Mononuclear cell (primary cell): ENCODE measurements around the gene TRPM1. TPM values are rescaled to one million over a fixed set of nuclear protein-coding genes. Genes with fewer than 3 reads are reported as not detected.

ENCODE experiments used
- H3K27me3 ChIP-seq: 2 replicates; pipeline ENCODE4 v1.6.0; 2011; ENCODE audit warnings: low read length, control low read depth; ENCODE audit not compliant: insufficient read depth
- H3K4me1 ChIP-seq: 2 replicates; pipeline ENCODE4 v1.5.1; 2011; ENCODE audit warnings: mild to moderate bottlenecking, low read length, control low read depth; ENCODE audit not compliant: insufficient read depth
- H3K4me3 ChIP-seq: 2 replicates; pipeline ENCODE4 v1.5.1; 2011; ENCODE audit warnings: mild to moderate bottlenecking, low read length, moderate library complexity
- H3K9me3 ChIP-seq: 2 replicates; pipeline ENCODE4 v1.5.1; 2011; ENCODE audit warnings: low read depth, mild to moderate bottlenecking, control low read depth, low read length
- total RNA-seq: library from RNA; depleted of rRNA; stranded (reverse); fragments of >200 nt; gene quantifications from one replicate; pipeline ENCODE4 v1.2.3, GENCODE V29; 2012

TRPM1 gene
- total RNA-seq, 1 donor = not detected

DNA sequence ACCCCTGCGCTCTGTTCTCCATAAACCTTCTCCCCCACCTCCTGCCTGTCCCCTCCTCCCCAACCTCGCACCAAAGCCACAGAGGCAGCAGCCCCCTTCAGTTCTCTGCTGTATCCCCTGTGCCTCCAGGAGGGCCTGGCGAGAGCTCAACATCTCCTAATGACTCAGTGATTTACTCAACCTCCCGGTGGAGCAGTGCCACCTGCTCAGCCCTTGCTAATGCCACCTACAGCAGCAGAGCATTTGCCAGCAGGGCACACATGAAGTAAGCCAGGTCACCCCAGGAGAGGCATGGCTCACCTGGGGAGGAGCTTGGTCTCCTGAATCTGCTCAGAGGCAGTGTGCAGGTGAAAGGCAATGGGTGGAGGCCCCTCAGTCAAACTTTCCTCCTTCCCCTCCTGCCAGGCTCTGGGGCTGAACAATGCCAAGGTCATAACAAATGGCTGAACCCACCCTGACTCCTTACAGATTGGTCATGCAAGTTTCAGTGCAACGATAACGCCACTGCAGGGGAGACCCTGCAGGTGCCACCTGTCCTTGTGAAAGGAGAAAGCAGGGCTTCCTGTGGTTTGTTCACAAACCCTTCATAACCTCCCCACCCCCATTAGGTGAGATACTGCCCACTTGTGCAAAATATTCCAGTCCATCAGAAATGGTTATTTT, 19.8 kb downstream of the TRPM1 start:
- no peak overlapping the region for H3K4me3 ChIP-seq
- H3K27me3 ChIP-seq = no peaks in the 10 kb centered on the region
- no peaks in the 10 kb centered on the region for H3K9me3 ChIP-seq
- H3K4me1 ChIP-seq = peaks cover 8% of the 10 kb centered on the region

- peaks cover 8% of the 10 kb centered on the region for H3K4me1 ChIP-seq
- peak overlapping the region; percentile 36 for H3K4me3 ChIP-seq
- H3K27me3 ChIP-seq = no peaks in the 10 kb centered on the region
- no peaks in the 10 kb centered on the region for H3K9me3 ChIP-seq
Measured at GRCh38 chr15:31081056-31081455, 20.5 kb downstream of the TRPM1 start.

- H3K9me3 ChIP-seq = no peaks in the 10 kb centered on the region
- H3K4me3 ChIP-seq = peak overlapping the region; percentile 36
- peaks cover 8% of the 10 kb centered on the region for H3K4me1 ChIP-seq
- H3K27me3 ChIP-seq = no peaks in the 10 kb centered on the region
Measured at GRCh38 chr15:31080591-31081014, 20.9 kb downstream of the TRPM1 start.

DNA sequence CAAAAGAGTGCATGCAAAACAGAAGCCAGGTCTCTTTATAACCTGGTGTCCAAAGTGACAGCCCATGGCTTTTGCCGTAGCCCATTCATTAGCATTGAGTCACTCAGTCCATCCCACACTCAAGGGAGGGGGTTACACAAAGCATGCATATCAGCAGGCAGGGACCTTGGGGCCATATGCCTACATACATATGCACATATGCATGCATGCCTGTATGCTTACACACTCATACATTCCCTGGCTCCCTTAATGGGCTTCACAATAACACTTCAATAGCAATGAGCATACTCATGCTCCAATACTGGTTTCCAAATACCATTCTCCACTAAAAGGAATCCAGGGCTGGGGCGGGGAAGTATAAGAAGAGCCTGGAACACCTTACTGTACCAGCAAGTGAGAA, 22.0 kb downstream of the TRPM1 start:
- Histone ChIP-seq H3K4me3 (no peak overlapping the region), H3K4me1 (peaks cover 8% of the 10 kb centered on the region), H3K9me3 (no peaks in the 10 kb centered on the region), H3K27me3 (no peaks in the 10 kb centered on the region)

- no peak overlapping the region for H3K4me3 ChIP-seq
- H3K9me3 ChIP-seq = no peaks in the 10 kb centered on the region
- H3K4me1 ChIP-seq = peaks cover 8% of the 10 kb centered on the region
- H3K27me3 ChIP-seq = no peaks in the 10 kb centered on the region
Measured at GRCh38 chr15:31078471-31078870, 23.1 kb downstream of the TRPM1 start.

GRCh38 chr15:31077941-31078340, 23.6 kb downstream of the TRPM1 start:
- Histone ChIP-seq H3K4me1 (peaks cover 8% of the 10 kb centered on the region), H3K4me3 (no peak overlapping the region), H3K27me3 (no peaks in the 10 kb centered on the region), H3K9me3 (no peaks in the 10 kb centered on the region)

DNA sequence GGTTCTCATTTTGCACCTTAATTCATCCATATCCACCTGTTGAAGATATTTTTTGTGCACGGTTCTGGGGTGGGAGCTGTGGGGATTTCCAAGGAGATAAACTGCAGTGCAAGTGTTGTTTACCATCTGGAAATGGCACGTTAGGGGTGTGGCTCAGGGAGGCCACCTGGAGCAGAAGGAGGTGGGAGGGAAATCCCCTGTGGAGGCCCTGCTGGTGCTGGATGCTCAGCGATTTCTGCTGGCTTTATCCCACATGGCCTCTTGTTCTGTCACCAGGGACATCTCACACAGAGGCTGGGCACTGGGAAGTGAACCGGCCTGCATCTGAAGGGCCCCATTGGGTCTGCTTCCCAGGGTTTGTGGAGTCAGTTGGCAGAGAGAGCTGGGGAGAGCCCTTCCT, 24.3 kb downstream of the TRPM1 start:
- no peaks in the 10 kb centered on the region for H3K27me3 ChIP-seq
- H3K9me3 ChIP-seq = no peaks in the 10 kb centered on the region
- H3K4me1 ChIP-seq = peaks cover 8% of the 10 kb centered on the region
- no peak overlapping the region for H3K4me3 ChIP-seq

GRCh38 chr15:31074321-31074720, 27.2 kb downstream of the TRPM1 start:
- H3K4me1 ChIP-seq = no peaks in the 10 kb centered on the region
- no peak overlapping the region for H3K4me3 ChIP-seq
- no peaks in the 10 kb centered on the region for H3K9me3 ChIP-seq
- H3K27me3 ChIP-seq = no peaks in the 10 kb centered on the region

DNA sequence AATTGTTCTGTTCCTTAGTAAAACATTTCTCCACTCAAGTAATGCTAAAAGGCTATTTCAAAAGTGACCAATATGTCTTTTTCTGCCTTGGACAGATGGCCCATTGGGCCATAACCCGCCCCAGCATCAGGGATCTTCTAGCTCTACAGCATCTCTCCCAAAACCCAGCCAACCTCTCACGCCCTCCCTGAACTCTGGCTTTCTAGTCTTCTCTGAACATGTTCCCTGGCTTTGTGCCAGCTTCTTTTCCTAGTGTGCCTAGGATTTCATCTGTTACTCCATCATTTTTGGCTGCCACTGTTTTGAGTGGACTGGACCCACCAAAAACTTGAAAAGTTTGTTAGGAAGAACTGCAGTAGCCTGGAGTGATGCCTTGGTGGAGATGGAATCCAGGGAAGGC, 30.7 kb downstream of the TRPM1 start:
- H3K4me3 ChIP-seq = no peak overlapping the region
- H3K9me3 ChIP-seq = no peaks in the 10 kb centered on the region
- no peaks in the 10 kb centered on the region for H3K27me3 ChIP-seq
- no peaks in the 10 kb centered on the region for H3K4me1 ChIP-seq

DNA sequence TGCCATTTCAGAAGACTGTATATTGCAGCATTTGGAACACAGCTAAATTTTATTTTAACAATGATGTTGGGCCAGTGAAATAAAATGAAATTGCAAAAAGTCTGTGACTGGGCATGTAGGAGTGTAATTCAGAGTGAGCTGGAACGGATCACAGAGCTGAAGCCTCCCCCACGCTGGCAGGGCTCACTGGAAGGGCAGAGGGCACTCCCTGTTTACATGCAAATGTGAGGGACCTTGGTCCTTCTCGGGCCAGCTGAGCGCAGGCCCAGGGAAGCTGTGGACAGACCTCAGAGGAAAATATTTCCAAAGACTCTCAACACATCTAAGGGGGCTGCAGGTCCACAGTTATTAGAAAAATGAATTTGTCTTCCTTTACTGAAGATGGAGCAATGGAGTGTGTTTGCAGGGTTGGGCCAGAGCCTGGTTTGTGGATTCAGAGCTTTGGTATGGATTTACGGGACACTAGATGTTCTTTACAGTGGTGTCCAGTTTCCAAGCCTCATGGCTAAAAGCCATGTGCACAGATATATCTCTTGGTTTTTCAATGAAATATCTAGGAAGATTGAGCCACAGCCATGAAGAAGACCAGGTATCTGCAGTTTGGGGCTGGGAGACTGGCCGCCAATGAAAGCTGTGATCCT, 32.0 kb downstream of the TRPM1 start:
- no peaks in the 10 kb centered on the region for H3K27me3 ChIP-seq
- no peaks in the 10 kb centered on the region for H3K9me3 ChIP-seq
- no peak overlapping the region for H3K4me3 ChIP-seq
- no peaks in the 10 kb centered on the region for H3K4me1 ChIP-seq

DNA sequence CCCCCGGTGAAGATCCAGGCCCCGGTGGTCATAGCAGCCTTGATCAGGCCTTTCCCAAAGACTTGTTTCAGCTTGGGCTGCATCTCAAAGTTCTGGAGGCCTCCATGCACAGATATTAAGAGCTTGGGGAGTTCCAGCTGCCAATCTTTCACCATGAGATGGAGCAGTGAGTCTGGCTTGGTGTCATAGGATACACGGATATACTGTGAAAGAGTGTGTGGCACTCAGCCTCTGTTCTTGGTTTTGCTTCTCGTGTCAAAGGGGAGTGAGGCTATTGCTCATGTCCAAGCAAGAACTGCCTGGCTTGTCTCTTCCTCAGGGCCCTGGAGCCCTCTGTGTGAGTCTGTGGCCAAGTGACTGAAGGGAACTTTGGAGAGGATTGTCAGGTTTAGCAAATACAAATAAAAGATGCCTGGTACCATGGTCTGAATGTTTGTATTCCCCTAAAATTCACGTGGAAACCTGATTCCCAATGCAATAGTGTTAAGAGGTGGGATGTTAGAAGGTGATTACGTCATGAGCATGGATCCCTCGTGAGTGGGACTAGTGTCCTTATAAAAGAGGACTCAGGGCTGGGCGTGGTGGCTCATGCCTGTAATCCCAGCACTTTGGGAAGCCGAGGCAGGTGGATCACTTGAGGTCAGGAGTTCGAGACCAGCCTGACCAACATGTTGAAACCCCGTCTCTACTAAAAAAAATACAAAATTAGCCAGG, 33.5 kb downstream of the TRPM1 start:
- no peaks in the 10 kb centered on the region for H3K27me3 ChIP-seq
- H3K4me3 ChIP-seq = no peak overlapping the region
- H3K9me3 ChIP-seq = no peaks in the 10 kb centered on the region
- no peaks in the 10 kb centered on the region for H3K4me1 ChIP-seq

DNA sequence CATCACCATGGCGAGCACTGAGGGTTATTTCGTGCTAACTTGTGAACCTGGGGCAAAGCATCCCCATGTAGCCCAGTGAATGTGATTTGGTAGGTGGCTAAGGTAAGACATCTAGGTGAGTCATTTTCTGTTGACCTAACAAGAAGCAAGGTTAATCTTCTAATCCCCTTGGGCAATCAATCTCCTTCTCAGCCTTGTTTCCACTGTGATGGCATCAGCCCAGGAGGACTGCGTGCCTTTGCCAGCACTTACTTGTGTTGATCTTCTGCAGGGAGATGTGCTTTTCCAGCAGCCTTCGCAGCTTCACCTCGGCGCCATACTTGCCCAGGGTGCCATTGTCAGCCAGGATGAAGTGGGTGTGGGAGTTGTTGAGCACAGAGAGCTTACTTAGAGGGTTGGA, 35.7 kb downstream of the TRPM1 start:
- Histone ChIP-seq H3K4me1 (no peaks in the 10 kb centered on the region), H3K4me3 (no peak overlapping the region), H3K9me3 (no peaks in the 10 kb centered on the region), H3K27me3 (no peaks in the 10 kb centered on the region)

- Histone ChIP-seq H3K27me3 (no peaks in the 10 kb centered on the region), H3K9me3 (no peaks in the 10 kb centered on the region), H3K4me1 (no peaks in the 10 kb centered on the region), H3K4me3 (no peak overlapping the region)
Measured at GRCh38 chr15:31062911-31063310, 38.6 kb downstream of the TRPM1 start.

DNA sequence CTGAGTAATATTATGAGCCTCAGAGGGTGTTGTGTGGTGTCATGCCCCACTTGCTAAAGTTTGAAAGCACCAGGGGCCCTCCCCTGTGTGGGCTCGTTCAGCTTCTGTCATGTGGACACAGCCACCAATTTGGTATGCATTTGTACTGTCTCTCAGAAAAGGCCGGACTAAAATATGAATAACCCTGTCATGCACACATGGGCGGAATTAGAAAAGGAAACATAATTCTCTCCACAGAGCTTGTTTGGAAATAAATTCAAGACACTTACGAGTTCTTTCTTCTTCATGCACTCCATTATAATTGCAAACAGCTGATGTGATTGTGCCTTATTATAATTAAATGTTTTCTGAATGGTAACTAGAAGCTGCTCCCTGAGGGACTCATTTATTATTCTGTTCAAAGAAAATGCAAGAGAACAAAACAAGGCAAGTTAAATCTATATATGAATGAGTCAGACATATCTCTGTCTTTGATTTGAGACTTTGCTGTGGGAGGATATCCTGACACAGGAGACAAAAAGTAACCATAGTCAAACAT, 39.1 kb downstream of the TRPM1 start:
- no peaks in the 10 kb centered on the region for H3K27me3 ChIP-seq
- no peaks in the 10 kb centered on the region for H3K9me3 ChIP-seq
- H3K4me3 ChIP-seq = no peak overlapping the region
- H3K4me1 ChIP-seq = no peaks in the 10 kb centered on the region

- Histone ChIP-seq H3K4me3 (no peak overlapping the region), H3K27me3 (no peaks in the 10 kb centered on the region), H3K9me3 (no peaks in the 10 kb centered on the region), H3K4me1 (no peaks in the 10 kb centered on the region)
Measured at GRCh38 chr15:31060429-31061140, 40.9 kb downstream of the TRPM1 start.
